Liver (tissue), 3 donors: ENCODE measurements around the gene CDK13.

Source experiments
- ATF3 ChIP-seq: IDR thresholded peaks from 2 replicates; pipeline ENCODE4 v1.6.1; 2016; ENCODE audit warnings: antibody characterized with exemption
- CTCF ChIP-seq: fragments of 150-350 bp; IDR thresholded peaks from 2 replicates; pipeline ENCODE4 v1.5.1; 2017; ENCODE audit warnings: improper control_type of control experiment, low read depth, low read length; ENCODE audit not compliant: missing input control
- MAX ChIP-seq: IDR thresholded peaks from 2 replicates; pipeline ENCODE4 v1.6.1; 2016; ENCODE audit warnings: antibody characterized with exemption
- RXRA ChIP-seq, 2 donors: IDR thresholded peaks; 2 replicates each; pipeline ENCODE4 v1.6.1; 2017 to 2018; ENCODE audit warnings: antibody characterized with exemption in 2 of 2, mild to moderate bottlenecking in 1 of 2
- ZBTB33 ChIP-seq: IDR thresholded peaks from 2 replicates; pipeline ENCODE4 v1.6.1; 2016; ENCODE audit warnings: antibody characterized with exemption
- donor health status: healthy.
- donor health status: healthy.

- TF ChIP-seq CTCF (no peak), ZBTB33 (no peak), MAX (no peak), ATF3 (no peak), RXRA (IDR thresholded peaks at IDR 0.05) (no peak)
These were observed 165.9 kb downstream of the CDK13 start for GRCh38 chr7:40115936-40116335.
